Right lobe of liver (tissue), 4 donors: ENCODE data around the gene ADH7.

Experiments used
- POLR2A ChIP-seq: fragments of 450-650 bp; IDR thresholded peaks from one replicate; pipeline ENCODE4 v1.6.1; 2017; ENCODE audit warnings: antibody characterized with exemption, mild to moderate bottlenecking
- TF ChIP-seq, protein P1 (sequence below), 4 donors: fragments of 200-600 bp in 3 of 4; fragments of 450-650 bp in 1 of 4; IDR thresholded peaks; one replicate each; pipeline versions ENCODE4 v1.5.1 to v1.8.0; 2016 to 2022; ENCODE audit warnings: antibody characterized with exemption in 4 of 4, mild to moderate bottlenecking in 2 of 4
- donor health status: DM: no; HTN: no; CAD: no.
- donor health status: DM: no; HTN: no; CAD: no.
- donor health status: DM: no; HTN: yes; CAD: no.

DNA sequence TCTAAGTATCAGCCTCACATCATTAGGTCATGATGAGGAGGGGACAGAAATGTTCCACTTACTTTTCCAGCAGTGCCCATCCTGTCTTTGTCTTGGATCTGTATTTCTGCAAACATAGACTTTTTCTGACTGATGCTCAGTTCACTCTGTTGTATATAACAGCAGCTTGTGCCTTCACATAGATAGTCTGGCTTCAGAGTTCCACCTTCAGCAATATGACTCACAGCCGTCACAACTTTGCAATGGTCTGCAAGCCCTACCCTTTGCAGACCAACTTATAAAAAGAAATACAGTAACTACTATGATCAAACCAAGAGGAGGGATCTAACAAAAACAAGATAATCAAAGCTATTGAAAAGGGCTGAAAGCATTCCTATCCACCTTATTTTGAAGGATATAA, at the start of gene ADH7:
- TF ChIP-seq, protein P1, sequence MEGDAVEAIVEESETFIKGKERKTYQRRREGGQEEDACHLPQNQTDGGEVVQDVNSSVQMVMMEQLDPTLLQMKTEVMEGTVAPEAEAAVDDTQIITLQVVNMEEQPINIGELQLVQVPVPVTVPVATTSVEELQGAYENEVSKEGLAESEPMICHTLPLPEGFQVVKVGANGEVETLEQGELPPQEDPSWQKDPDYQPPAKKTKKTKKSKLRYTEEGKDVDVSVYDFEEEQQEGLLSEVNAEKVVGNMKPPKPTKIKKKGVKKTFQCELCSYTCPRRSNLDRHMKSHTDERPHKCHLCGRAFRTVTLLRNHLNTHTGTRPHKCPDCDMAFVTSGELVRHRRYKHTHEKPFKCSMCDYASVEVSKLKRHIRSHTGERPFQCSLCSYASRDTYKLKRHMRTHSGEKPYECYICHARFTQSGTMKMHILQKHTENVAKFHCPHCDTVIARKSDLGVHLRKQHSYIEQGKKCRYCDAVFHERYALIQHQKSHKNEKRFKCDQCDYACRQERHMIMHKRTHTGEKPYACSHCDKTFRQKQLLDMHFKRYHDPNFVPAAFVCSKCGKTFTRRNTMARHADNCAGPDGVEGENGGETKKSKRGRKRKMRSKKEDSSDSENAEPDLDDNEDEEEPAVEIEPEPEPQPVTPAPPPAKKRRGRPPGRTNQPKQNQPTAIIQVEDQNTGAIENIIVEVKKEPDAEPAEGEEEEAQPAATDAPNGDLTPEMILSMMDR (IDR thresholded peaks at IDR 0.05) = no peak
- TF ChIP-seq POLR2A = no peak
